KOPT-K1 (cell line): ENCODE data around the gene RBM11.

Experiments
- H3K27ac ChIP-seq: fragments of 200-600 bp; sonication (generic); 2 replicates; pipeline ENCODE4 v1.5.1; 2016; ENCODE audit warnings: antibody characterized with exemption, mild to moderate bottlenecking, low read depth, low read length; ENCODE audit not compliant: poor library complexity, severe bottlenecking
- H3K36me3 ChIP-seq: fragments of 200-600 bp; sonication (generic); 2 replicates; pipeline ENCODE4 v1.5.1; 2017; ENCODE audit warnings: antibody characterized with exemption, mild to moderate bottlenecking, low read length, moderate library complexity; ENCODE audit not compliant: insufficient read depth
- H3K9me3 ChIP-seq: fragments of 200-600 bp; sonication (generic); 2 replicates; pipeline ENCODE4 v1.5.1; 2017; ENCODE audit warnings: antibody characterized with exemption, low read length, mild to moderate bottlenecking; ENCODE audit not compliant: insufficient read depth, poor library complexity, severe bottlenecking

The RBM11 gene

DNA sequence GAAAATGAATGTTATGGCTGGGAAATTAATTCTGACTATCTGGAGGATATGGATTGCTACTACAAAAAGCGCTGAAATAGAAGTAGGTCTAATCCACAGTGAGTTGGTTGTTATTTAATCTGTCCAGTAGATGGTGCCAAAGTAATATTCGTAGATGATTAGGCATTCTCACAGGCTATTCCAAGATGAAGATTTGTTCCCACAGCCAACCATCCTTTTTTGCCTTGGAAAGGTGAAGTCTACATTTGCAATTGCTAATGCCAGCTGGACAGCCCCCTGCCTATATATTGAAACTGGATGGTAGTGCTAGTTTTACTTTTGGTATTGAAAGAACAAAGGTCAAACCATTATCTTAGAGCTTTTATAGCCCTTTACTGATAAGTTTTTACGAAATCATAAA, 43.8 kb downstream of the RBM11 start:
- Histone ChIP-seq H3K9me3 (no peaks in the 10 kb centered on the region), H3K36me3 (no peaks in the 10 kb centered on the region), H3K27ac (no peak overlapping the region)

DNA sequence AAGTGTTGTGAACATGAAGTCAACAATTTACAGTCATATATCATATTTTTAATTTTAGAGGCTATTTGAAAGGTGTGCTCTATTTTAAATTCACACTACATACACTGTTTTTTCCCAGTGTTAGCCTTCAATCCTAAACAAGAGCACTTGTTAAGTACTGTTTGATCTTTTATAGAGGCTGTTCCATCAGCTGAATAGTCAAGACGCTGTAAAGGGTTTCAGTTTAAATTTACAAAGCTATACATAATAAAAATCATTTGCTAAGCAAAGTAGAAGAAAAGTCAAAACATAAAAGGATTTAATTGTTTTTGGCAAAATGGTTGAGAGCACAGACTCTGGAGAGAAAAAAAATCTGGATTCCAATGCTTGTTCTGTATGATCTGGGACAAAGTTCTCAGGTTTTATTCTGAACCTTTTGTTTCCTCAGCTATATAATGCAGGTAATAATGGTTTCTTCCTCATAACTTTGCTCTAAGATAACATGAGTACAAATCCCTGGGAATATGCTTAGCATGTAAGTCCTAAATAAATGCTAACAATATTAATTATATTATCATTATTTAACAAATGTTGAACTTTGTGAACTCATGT, 44.3 kb downstream of the RBM11 start:
- no peaks in the 10 kb centered on the region for H3K9me3 ChIP-seq
- no peaks in the 10 kb centered on the region for H3K36me3 ChIP-seq
- H3K27ac ChIP-seq: no peak overlapping the region

DNA sequence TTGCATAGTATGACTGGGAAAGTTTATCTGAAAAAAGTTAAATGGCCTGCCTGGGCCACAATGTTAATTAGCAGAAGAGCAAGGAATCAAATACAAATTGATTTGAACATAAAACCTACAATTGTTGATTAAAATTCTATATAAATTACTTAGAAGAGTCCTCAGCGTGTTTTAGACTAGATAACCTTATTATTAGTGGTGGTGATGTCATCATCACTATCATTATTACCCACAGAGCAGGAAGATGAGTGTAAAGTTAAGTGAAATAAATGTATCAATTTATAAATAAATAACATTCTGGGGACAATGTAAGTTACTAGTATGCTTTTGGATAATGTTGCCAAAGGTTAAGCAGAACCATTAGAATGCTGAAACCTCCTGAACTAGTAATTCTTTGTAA, 46.1 kb downstream of the RBM11 start:
- no peak overlapping the region for H3K27ac ChIP-seq

DNA sequence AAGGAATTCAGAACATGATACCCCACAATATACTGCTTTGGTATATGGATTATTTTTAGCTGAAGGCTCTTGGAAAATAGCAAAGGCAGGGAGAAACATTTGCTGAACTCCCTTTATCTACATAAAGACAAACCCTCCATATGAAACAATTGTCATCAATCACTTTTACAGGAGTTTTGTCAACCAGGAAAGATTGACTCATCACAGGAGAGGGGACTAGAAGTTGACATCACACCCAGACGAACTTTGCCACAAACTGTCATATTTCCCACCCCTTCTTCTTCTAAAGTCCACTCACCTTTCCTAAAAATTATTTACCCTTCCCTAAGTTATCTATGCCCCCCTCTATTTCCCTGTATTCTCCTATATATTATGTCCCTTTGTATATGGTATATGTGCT, 47.9 kb downstream of the RBM11 start:
- Histone ChIP-seq H3K36me3 (no peaks in the 10 kb centered on the region), H3K9me3 (no peaks in the 10 kb centered on the region), H3K27ac (no peak overlapping the region)

More for the DNA sequence above, 46.1 kb downstream of the RBM11 start:
- Histone ChIP-seq H3K9me3 (no peaks in the 10 kb centered on the region), H3K36me3 (no peaks in the 10 kb centered on the region)

DNA sequence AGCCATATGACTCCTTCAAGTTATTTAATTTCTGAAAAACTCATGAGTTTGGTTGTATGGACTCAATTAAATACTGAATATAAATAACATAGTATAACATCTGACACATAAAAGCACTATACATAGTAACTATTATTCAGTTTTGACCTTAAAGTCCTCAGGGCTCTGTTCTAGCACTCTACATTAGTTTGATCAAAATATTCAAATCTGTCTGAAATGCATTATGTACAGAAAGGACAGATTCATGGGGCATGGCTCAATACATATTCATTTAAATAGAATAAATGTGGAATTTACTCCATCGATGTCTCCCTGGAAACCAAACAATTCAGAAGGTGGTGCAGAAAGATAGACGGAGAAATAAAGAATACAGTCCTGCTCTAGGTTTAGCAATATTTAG, 49.1 kb downstream of the RBM11 start:
- H3K27ac ChIP-seq: no peak overlapping the region
- H3K9me3 ChIP-seq: no peaks in the 10 kb centered on the region
- no peaks in the 10 kb centered on the region for H3K36me3 ChIP-seq

DNA sequence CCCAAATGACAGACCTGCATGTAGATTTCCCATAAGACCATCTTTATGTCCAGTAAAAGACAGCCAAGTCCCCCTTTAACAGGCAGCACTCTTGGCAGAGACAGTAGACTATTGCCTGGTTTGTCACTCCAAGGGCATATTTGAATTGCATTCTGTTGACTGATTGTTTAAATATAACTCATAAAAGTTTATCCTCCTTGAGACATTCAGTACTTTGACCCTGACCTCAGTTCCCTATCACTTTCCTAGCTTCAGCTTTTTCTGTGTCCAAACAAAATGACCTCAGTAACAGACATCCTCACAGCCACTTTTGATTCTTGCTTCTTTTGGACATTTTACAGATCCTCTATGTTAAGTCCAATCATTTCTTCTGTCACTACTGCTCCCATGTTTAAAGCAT, 51.1 kb downstream of the RBM11 start:
- no peak overlapping the region for H3K27ac ChIP-seq
- H3K36me3 ChIP-seq: no peaks in the 10 kb centered on the region
- no peaks in the 10 kb centered on the region for H3K9me3 ChIP-seq

DNA sequence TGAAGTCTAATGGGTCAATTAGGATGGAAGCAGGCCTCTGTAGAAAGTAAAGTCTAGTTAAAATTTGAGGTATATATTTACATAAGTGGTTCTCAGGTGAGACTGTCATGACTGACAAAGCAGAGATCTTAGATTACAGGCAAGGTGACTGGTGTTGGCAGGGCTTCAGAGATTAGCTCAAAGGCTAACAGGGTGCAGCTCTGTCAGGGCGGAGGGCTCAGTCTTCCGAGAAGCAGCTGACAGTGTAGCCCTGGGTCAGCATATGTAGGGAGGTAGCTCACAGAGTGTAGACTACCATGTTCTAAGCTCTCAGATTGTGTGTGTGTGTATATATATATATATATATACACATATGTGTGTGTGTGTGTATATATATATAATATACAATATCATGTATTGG, 54.7 kb downstream of the RBM11 start:
- Histone ChIP-seq H3K27ac (no peak overlapping the region), H3K9me3 (no peaks in the 10 kb centered on the region), H3K36me3 (no peaks in the 10 kb centered on the region)

DNA sequence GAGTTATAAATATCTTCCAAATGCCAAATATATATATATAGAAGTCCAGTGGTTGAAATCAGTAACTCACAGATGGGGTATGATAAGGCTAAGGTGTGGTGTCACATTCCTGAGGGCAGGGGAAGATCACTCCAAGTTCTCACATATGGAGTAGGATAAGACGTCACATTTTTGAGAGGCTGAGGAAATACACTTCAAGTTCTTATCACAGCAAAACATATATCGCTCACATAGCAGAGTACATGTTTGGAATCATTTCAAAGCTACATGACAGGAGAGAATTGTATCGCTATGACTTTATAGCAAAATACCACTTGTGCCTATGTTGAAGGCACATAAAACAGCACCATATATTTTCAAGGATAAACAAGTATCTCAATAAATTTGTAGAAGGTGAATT, 55.1 kb downstream of the RBM11 start:
- Histone ChIP-seq H3K9me3 (no peaks in the 10 kb centered on the region), H3K36me3 (no peaks in the 10 kb centered on the region), H3K27ac (no peak overlapping the region)

DNA sequence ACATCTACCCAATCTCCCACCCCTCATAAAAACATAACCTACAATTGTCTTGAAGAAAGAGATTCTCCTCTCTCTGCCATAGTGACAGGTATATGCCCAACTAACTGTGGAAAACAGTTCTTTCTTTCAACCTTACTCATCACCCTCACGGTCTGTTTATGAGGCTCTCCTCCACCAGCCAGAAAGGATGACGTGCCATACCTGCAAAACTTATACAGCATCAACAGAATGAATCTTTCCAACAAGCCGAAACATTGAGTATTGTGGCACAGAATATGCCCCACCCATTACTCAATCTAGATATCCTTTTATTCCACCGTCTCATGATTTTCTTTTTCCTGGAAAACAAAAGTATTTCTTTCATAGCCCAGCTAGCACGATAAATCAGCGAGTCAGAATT, 55.7 kb downstream of the RBM11 start:
- no peaks in the 10 kb centered on the region for H3K9me3 ChIP-seq
- H3K36me3 ChIP-seq: no peaks in the 10 kb centered on the region
- no peak overlapping the region for H3K27ac ChIP-seq

DNA sequence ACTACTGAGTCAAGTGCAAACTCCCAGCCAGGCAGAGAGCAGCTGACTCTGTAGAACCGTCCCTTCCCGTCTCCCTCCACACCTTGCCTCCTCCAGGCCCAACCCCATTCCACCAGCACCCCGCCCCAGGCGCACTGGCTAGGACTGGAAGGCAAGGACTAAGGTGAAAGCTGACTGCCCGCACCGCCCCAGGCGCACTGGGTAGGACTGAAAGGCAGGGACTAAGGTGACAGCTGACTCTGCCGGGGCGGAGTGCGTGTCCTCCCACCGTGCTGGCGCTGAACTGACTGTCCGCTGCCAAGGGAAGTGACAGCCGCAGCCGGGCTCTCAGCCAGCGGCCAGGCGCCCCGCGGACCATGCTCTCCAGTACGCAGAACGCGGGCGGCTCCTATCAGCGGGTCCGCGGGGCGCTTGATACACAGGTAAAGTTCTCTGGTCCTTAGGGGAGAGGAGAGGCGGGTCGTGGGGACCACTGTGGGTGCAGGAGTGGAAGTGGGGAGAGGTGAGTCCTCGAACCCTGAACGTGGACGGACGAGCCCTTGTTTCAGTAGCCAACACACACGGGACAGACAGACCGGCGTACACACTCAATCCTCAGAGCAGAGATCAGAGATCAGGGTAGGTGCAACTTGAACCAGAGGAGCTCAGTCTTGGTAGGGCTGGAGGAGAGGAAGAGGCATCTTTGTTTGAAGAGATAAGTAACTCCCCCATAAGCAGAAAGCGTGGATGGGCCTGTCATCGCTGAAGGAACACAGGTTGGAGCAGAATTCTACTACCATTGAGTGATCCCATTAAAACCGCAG, 58.0 kb downstream of the RBM11 start:
- no peaks in the 10 kb centered on the region for H3K9me3 ChIP-seq
- H3K36me3 ChIP-seq: no peaks in the 10 kb centered on the region
- no peak overlapping the region for H3K27ac ChIP-seq

DNA sequence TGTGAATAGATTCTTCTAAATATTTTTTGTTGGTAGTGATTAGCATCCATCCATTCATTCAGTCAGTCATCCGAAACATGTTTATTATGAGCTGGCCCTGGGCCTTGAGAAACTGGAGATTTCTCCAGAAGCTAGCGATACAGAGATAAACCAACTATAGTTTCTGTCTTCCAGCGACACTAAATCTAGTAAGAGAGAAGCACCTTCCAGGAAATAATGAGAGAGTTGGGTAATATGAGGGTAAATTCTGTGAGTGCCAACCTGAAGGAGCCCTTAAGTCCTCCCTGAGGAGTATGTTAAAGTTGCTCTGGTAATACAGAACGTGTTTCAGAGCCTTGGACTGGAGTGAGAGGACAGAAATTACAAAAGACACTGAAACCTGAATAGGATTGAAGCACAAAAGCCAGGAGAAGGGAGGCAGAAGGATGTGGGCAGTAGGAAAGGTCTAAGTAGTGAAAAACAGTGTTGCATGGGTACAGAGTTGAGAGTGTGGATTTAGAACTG, 59.8 kb downstream of the RBM11 start:
- no peaks in the 10 kb centered on the region for H3K36me3 ChIP-seq
- no peaks in the 10 kb centered on the region for H3K9me3 ChIP-seq
- no peak overlapping the region for H3K27ac ChIP-seq
